Astrocyte of the spinal cord (primary cell): ENCODE data around the gene SMARCAL1.

Experiments used
- DNase-seq: peaks from one replicate; pipeline ENCODE4 v3.0.0; 2011; ENCODE audit warnings: low read depth, low spot score
- H3K4me3 ChIP-seq: 2 replicates; pipeline ENCODE4 v1.5.1; 2011; ENCODE audit warnings: low read depth, mild to moderate bottlenecking, low read length, moderate library complexity
- CTCF ChIP-seq: IDR thresholded peaks from 2 replicates; pipeline ENCODE4 v1.5.1; 2012; ENCODE audit warnings: low read depth, mild to moderate bottlenecking, low read length, inconsistent platforms
- in situ Hi-C: cut with HindIII; loops from 2 replicates; pipeline ENCODE4 v1.10.0; 2017; ENCODE audit warnings: low sequenced_read_pairs

The SMARCAL1 gene

DNA sequence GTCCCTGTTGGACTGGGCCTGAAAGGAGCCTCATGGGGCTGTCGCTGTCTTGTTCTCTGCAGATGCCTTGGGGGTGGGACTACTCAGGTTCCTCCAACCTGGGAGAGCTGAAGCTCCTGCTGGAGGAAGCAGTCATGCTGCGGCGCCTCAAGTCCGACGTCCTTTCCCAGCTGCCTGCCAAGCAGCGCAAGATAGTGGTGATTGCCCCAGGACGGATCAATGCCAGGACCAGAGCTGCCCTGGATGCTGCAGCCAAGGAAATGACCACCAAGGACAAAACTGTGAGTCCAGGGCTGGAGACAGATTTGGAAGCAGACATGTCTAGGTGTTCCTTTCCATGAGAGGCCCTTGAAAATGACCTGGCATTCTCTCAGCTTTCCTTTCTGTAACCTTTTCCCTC lies 38.5 kb downstream of the SMARCAL1 start:
- in situ Hi-C loops = no loop called here
- no peak overlapping the region for H3K4me3 ChIP-seq
- DNase-seq = no peak
- TF ChIP-seq CTCF = no peak

DNA sequence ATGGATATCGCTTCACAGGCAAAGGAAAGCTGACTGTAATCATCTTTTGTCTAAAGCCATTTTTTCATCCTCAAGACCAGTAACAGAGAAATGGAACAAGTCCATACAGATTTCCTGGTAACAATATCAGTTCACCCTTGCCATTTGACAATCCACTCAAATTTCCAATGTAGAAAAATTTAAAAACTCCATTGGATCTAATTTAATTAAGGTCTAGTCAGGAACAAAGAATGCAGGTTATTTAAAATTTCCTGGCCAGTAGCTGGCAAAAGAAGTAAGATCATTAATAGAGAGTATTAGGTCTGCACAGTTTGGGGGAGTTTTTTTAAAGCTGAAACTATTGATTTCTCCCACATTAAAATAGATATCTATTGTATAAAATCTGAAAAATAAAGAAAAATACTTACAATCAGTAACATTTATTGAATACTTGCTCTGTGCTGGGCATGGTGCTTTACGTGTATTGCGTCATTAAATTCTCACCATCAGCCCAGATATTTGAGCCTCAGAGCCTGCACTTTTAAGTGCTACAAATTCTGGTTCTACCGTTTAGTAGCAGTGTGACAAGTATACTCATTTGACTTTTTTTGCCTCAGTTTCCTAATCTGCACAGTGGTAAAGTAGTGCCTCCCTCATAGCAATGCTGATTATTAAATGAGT lies 41.8 kb downstream of the SMARCAL1 start:
- DNase-seq = no peak
- TF ChIP-seq CTCF = no peak
- in situ Hi-C loops = no loop called here
- H3K4me3 ChIP-seq = no peak overlapping the region

DNA sequence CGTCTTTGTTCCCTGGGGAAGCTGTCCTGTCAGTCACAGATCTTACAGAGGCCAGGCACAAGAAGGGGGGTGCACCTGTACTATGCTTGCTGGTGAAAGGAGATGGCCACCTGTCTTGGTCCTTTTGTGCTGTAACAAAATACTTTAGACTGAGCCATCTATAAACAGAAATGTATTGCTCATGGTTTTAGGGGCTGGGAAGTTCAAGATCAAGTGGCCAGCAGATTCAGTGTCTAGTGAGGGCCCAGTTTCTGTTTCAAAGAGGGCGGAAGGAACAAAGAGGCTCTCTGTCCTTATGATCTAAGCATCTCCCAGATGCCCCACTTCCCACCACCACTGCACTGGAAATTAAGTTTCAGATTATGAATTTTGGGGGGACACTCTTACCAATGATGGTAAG lies 50.9 kb downstream of the SMARCAL1 start:
- no peak for TF ChIP-seq CTCF
- DNase-seq = no peak
- in situ Hi-C loops = no loop called here
- H3K4me3 ChIP-seq = no peak overlapping the region

DNA sequence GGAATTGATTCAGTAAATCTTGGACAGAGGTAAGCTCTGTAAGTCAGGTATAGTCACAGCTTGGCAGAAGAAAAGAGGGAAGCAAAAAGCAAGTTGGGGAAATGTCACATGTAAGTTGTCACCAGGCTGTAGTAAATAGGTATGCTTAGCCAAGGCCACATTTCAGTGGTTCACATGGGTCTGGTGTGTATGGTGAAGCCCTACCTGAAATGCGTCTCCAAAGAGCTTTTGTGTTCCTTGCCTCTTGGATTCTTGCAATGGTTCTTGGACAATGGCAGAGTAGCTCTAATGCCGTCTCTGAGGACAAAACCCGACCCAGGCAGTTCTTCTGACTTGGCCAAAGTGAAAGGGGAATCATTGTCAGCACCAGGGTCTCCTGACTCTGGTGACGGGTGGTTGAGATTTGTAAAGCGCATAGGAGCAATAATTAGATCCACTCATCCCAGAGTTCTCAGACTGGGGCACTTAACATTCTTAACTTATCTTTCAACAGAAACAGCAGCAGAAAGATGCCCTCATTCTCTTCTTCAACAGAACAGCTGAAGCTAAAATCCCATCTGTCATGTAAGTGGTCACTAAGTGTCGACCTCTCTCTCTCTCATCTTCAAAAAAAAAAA lies 51.9 kb downstream of the SMARCAL1 start:
- in situ Hi-C loops = no loop called here
- no peak for DNase-seq
- H3K4me3 ChIP-seq = no peak overlapping the region
- TF ChIP-seq CTCF = no peak

GRCh38 chr2:216465579-216466195 lies 53.4 kb downstream of the SMARCAL1 start:
- TF ChIP-seq CTCF = no peak
- in situ Hi-C loops = no loop called here

DNA sequence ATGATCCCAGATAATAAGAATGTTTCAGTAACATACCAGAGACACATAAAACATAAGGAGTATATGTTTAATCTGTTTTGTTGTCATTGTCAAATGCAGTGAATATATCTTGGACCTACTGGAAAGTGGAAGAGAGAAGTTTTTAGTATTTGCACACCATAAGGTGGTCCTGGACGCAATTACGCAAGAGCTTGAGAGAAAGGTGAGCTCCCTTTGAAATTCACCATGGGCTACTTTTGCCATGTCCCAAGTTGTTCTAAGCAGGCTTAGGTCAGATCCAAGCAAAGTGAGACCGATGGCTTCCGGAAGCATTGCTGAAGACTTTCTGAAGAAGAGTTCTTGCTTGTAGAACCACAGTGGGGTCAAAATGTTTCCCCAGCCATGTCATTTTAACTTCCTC lies 55.6 kb downstream of the SMARCAL1 start:
- no peak for TF ChIP-seq CTCF
- no peak for DNase-seq
- H3K4me3 ChIP-seq = no peak overlapping the region
- in situ Hi-C loops = no loop called here

More at GRCh38 chr2:216465579-216466195, 53.4 kb downstream of the SMARCAL1 start:
- no peak overlapping the region for H3K4me3 ChIP-seq
- DNase-seq = no peak
